HepG2 (cell line): Measurements from ENCODE around the gene INPP4B. TPM values are rescaled to one million over a fixed set of nuclear protein-coding genes. Genes with fewer than 3 reads are reported as not detected.

Source experiments
- ATAC-seq: fragments of 200-7000 bp; cut with Tn5 transposase; 3 replicates; pipeline ENCODE4 v1.9.1; 2020; ENCODE audit warnings: mild to moderate bottlenecking, moderate library complexity
- BruUV-seq: library from RNA; stranded (reverse); fragments of 400-500 nt; replicated peaks from 2 replicates; lab custom pipeline; 2021; lab: Mats Ljungman, UMichigan
- CTCF ChIA-PET: fragments of 300-600 bp; formaldehyde crosslinking; extraction: SDS; loops from one replicate; lab custom pipeline; 2021; ENCODE audit warnings: low total read pairs, inconsistent platforms, low intra/inter-chr PET ratio; lab: Yijun Ruan, JAX
- POLR2A ChIA-PET: fragments of 350-600 bp; sonication (Branson Sonifier 250); formaldehyde crosslinking; loops from one replicate; lab custom pipeline; 2020; ENCODE audit warnings: antibody characterized with exemption, inconsistent platforms; lab: Yijun Ruan, JAX
- DNase-seq: peaks from one replicate; pipeline ENCODE4 v3.0.0-alpha.2; 2015; ENCODE audit warnings: low spot score
- FAIRE-seq: peaks from 3 replicates; lab custom pipeline; 2011; peaks lifted over from hg19 to GRCh38; lab: Jason Lieb, UNC
- H2AFZ ChIP-seq: one replicate; pipeline ENCODE4 v1.6.1; 2011; ENCODE audit warnings: low read length, inconsistent platforms
- H3K27ac ChIP-seq: fragments of 300-600 bp; 3 replicates; pipeline ENCODE4 v1.8.0; 2011; ENCODE audit warnings: mixed run types, mild to moderate bottlenecking, mixed read lengths, low read length, inconsistent platforms; ENCODE audit not compliant: insufficient read depth; ENCODE audit errors: extremely low read length
- H3K27me3 ChIP-seq, 2 experiments: fragments of 200-600 bp in 1 of 2; 2 replicates in 1 of 2; 3 replicates in 1 of 2; pipeline versions ENCODE4 v1.6.0 to v1.8.0; 2011; ENCODE audit warnings: low read length in 2 of 2, mild to moderate bottlenecking in 2 of 2, moderate library complexity in 2 of 2, inconsistent platforms in 1 of 2; ENCODE audit not compliant: insufficient read depth in 2 of 2, control insufficient read depth in 1 of 2
- H3K36me3 ChIP-seq, 2 experiments: fragments of 200-600 bp in 1 of 2; replicated peaks in 1 of 2; 2 replicates in 1 of 2; 3 replicates in 1 of 2; pipeline versions ENCODE4 v1.5.1 to v1.8.0; 2011; ENCODE audit warnings: low read length in 2 of 2, inconsistent platforms in 1 of 2; ENCODE audit not compliant: insufficient read depth in 2 of 2, control insufficient read depth in 1 of 2
- H3K4me1 ChIP-seq: 2 replicates; pipeline ENCODE4 v1.5.1; 2012; ENCODE audit warnings: low read length, inconsistent platforms; ENCODE audit not compliant: insufficient read depth
- H3K4me2 ChIP-seq: 2 replicates; pipeline ENCODE4 v1.6.0; 2011; ENCODE audit warnings: low read depth, low read length, inconsistent platforms
- H3K4me3 ChIP-seq, 3 experiments: fragments of 200-600 bp in 1 of 3; sonication (generic), shearing (Covaris generic) in 1 of 3; replicated peaks in 1 of 3; 2 replicates each; pipeline ENCODE4 v1.5.1; 2011 to 2016; ENCODE audit warnings: low read length in 3 of 3, inconsistent platforms in 2 of 3, low read depth in 2 of 3, mild to moderate bottlenecking in 2 of 3, control low read depth in 1 of 3, mixed read lengths in 1 of 3; ENCODE audit not compliant: insufficient read depth in 1 of 3
- H3K79me2 ChIP-seq: one replicate; pipeline ENCODE4 v1.6.1; 2011; ENCODE audit warnings: low read length, inconsistent platforms; ENCODE audit not compliant: insufficient read depth
- H3K9ac ChIP-seq: 2 replicates; pipeline ENCODE4 v1.6.0; 2011; ENCODE audit warnings: mild to moderate bottlenecking, low read depth, low read length, inconsistent platforms; ENCODE audit not compliant: insufficient read depth
- H3K9me3 ChIP-seq: 2 replicates; pipeline ENCODE4 v1.5.1; 2012; ENCODE audit warnings: mild to moderate bottlenecking, low read length
- H4K20me1 ChIP-seq: 2 replicates; pipeline ENCODE4 v1.6.0; 2011; ENCODE audit warnings: inconsistent platforms, mild to moderate bottlenecking, low read length, moderate library complexity; ENCODE audit not compliant: insufficient read depth
- CEBPZ ChIP-seq: IDR thresholded peaks from 2 replicates; pipeline ENCODE4 v1.6.1; 2012; ENCODE audit warnings: low read length, improper control_type of control experiment
- HINFP ChIP-seq: sonication (generic); formaldehyde crosslinking; IDR thresholded peaks from 2 replicates; pipeline ENCODE4 v1.4.0; 2020; ENCODE audit warnings: low read depth, mild to moderate bottlenecking, missing genetic modification reagents
- TGIF2 ChIP-seq: IDR thresholded peaks from 2 replicates; pipeline ENCODE4 v1.6.1; 2016; ENCODE audit warnings: control low read depth, missing compliant biosample characterization
- WGBS: methylation state at CpG from one replicate; pipeline ENCODE4 v1.1.6; 2017; ENCODE audit warnings: low lambda C conversion rate; 5-methylcytosine and 5-hydroxymethylcytosine counted together
- in situ Hi-C: cut with HindIII; loops from 2 replicates; pipeline ENCODE4 v1.10.0; 2017; ENCODE audit warnings: low pct_unique_long_range_greater_than_20kb; ENCODE audit not compliant: extremely low pct_ligation_motif_present
- intact Hi-C: fragments of 100-400 bp; cut with micrococcal nuclease; formaldehyde crosslinking; loops from one replicate; pipeline ENCODE4 v1.10.0; 2022; ENCODE audit not compliant: unreplicated experiment
- polyA plus RNA-seq, 8 experiments: library from polyadenylated mRNA; depleted of rRNA in 3 of 8; stranded (reverse) in 7 of 8; unstranded in 1 of 8; fragments of >200 nt; fragmentation: Illumina TruSeq in 4 of 8; extraction: Trizol in 4 of 8; gene quantifications; 2 replicates each; pipeline versions ENCODE4 v1.2.1 to v1.2.3, GENCODE V29; 2011 to 2016; ENCODE audit warnings: low read depth in 4 of 8, missing spikeins in 1 of 8, mixed read lengths in 1 of 8; ENCODE audit not compliant: insufficient read depth in 1 of 8
- total RNA-seq, 5 experiments: library from RNA; depleted of rRNA; stranded (reverse); fragments of >200 nt; fragmentation: Illumina TruSeq; extraction: Trizol; gene quantifications; 2 replicates each; pipeline ENCODE4 v1.2.3, GENCODE V29; 2016; ENCODE audit warnings: low read depth in 1 of 5

The INPP4B gene
- total and polyA plus RNA-seq, 2 of the 13 experiments (the other 11 are each of a cell fraction or from before 2014, with no cell fraction given), result not detected

GRCh38 chr4:142236268-142236667 lies 609.8 kb downstream of the INPP4B start (continued):
- TF ChIP-seq CEBPZ, result no peak
- TF ChIP-seq HINFP (CRISPR knock-in tag), result no peak

- no peaks in the 10 kb centered on the region for H3K79me2 ChIP-seq
- ATAC-seq (no peak), FAIRE-seq (no peak), DNase-seq (no peak)
- no peaks in the 10 kb centered on the region for H3K9me3 ChIP-seq
- no peak overlapping the region for H2AFZ ChIP-seq
- ChIA-PET CTCF (no interaction called here), POLR2A (no interaction called here)
- H3K4me2 ChIP-seq, result no peak overlapping the region
- H4K20me1 ChIP-seq, result no peaks in the 10 kb centered on the region
- no peaks in the 10 kb centered on the region for H3K27me3 ChIP-seq
- H3K9ac ChIP-seq, result no peak overlapping the region
- no TSS peak for BruUV-seq
- WGBS, result 1% methylated on average over 2 of the region's 2 CpGs
- in situ Hi-C loops (no loop called here), intact Hi-C loops (no loop called here)
- no peak for TF ChIP-seq TGIF2 (CRISPR knock-in tag)
- no peaks in the 10 kb centered on the region for H3K4me1 ChIP-seq
- no peaks in the 10 kb centered on the region for H3K36me3 ChIP-seq
- H3K27ac ChIP-seq, result no peak overlapping the region
- H3K4me3 ChIP-seq, result no peak overlapping the region
Observed at GRCh38 chr4:142231787-142232186, 614.3 kb downstream of the INPP4B start.
